GM23248 (cell line): ENCODE data around the gene MIS12. TPM values are rescaled to one million over a fixed set of nuclear protein-coding genes. Genes with fewer than 3 reads are reported as not detected.

Experiments
- DNase-seq: peaks from one replicate; pipeline ENCODE4 v3.0.0-alpha.2; 2015
- H2AFZ ChIP-seq: fragments of 200-600 bp; sonication (generic); 2 replicates; pipeline ENCODE4 v1.6.1; 2016; ENCODE audit warnings: antibody characterized with exemption
- H3F3A ChIP-seq: fragments of 200-600 bp; sonication (generic); 2 replicates; pipeline ENCODE4 v1.6.1; 2016; ENCODE audit warnings: mild to moderate bottlenecking, antibody characterized with exemption, mixed run types; ENCODE audit not compliant: insufficient read depth
- H3K27ac ChIP-seq: fragments of 200-600 bp; sonication (generic); 2 replicates; pipeline ENCODE4 v1.5.1; 2016; ENCODE audit warnings: mild to moderate bottlenecking
- H3K27me3 ChIP-seq: fragments of 200-600 bp; sonication (generic); replicated peaks from 2 replicates; pipeline ENCODE4 v1.6.1; 2016; ENCODE audit warnings: mild to moderate bottlenecking; ENCODE audit not compliant: insufficient read depth
- H3K36me3 ChIP-seq: fragments of 200-600 bp; sonication (generic); 2 replicates; pipeline ENCODE4 v1.6.1; 2016; ENCODE audit warnings: low read depth, mild to moderate bottlenecking
- H3K4me1 ChIP-seq: fragments of 200-600 bp; sonication (generic); 2 replicates; pipeline ENCODE4 v1.6.1; 2016; ENCODE audit warnings: mild to moderate bottlenecking; ENCODE audit not compliant: insufficient read depth
- H3K4me2 ChIP-seq: fragments of 200-600 bp; sonication (generic); one replicate; pipeline ENCODE4 v1.6.1; 2016; ENCODE audit warnings: mild to moderate bottlenecking; ENCODE audit not compliant: unreplicated experiment
- H3K4me3 ChIP-seq: fragments of 200-600 bp; sonication (generic); 2 replicates; pipeline ENCODE4 v1.5.1; 2016; ENCODE audit warnings: mild to moderate bottlenecking
- H3K79me2 ChIP-seq: fragments of 200-600 bp; sonication (generic); 2 replicates; pipeline ENCODE4 v1.6.1; 2016; ENCODE audit warnings: mild to moderate bottlenecking; ENCODE audit not compliant: insufficient read depth
- H3K9ac ChIP-seq: fragments of 200-600 bp; sonication (generic); 2 replicates; pipeline ENCODE4 v1.6.1; 2016; ENCODE audit warnings: mild to moderate bottlenecking
- H3K9me2 ChIP-seq: fragments of 200-600 bp; sonication (generic); 2 replicates; pipeline ENCODE4 v1.6.1; 2016; ENCODE audit warnings: mixed run types, mild to moderate bottlenecking, moderate library complexity; ENCODE audit not compliant: insufficient read depth
- H3K9me3 ChIP-seq: fragments of 200-600 bp; sonication (generic); one replicate; pipeline ENCODE4 v1.6.1; 2017; ENCODE audit warnings: low read depth
- H4K20me1 ChIP-seq: fragments of 200-600 bp; sonication (generic); 2 replicates; pipeline ENCODE4 v1.6.0; 2016; ENCODE audit not compliant: insufficient read depth
- EZH2 ChIP-seq: fragments of 200-600 bp; sonication (generic); IDR thresholded peaks from 2 replicates; pipeline ENCODE4 v1.6.1; 2018; ENCODE audit warnings: antibody characterized with exemption, mild to moderate bottlenecking; ENCODE audit not compliant: insufficient read depth, poor library complexity, severe bottlenecking
- EZH2phosphoT487 ChIP-seq: fragments of 200-600 bp; sonication (generic); IDR thresholded peaks from 2 replicates; pipeline ENCODE4 v1.6.1; 2018; ENCODE audit warnings: antibody characterized with exemption, moderate library complexity, mild to moderate bottlenecking, low read depth; ENCODE audit not compliant: insufficient read depth
- WGBS, 2 experiments: methylation state at CpG; one replicate each; pipeline ENCODE4 v1.1.6; 2015 to 2017; ENCODE audit warnings: low lambda C conversion rate in 2 of 2, low coverage in 1 of 2; ENCODE audit errors: missing lambda C conversion rate in 2 of 2; 5-methylcytosine and 5-hydroxymethylcytosine counted together
- in situ Hi-C: fragments of 300-500 bp; cut with MboI; formaldehyde crosslinking; loops from 2 replicates; pipeline ENCODE4 v1.15.0; 2020
- polyA plus RNA-seq: library from polyadenylated mRNA; unstranded; fragments of >200 nt; fragmentation: Nextera tagmentation; extraction: Ambion mirVana; gene quantifications from 2 replicates; pipeline ENCODE4 v1.2.1, GENCODE V29; 2016
- total RNA-seq: library from RNA; depleted of rRNA; stranded (reverse); fragments of >200 nt; shearing (Covaris generic); gene quantifications from 2 replicates; pipeline ENCODE4 v1.2.3, GENCODE V29; 2014

Gene MIS12
- total and polyA plus RNA-seq, 2 experiments from 2014 or later, result 12.9 to 13.4 TPM

DNA sequence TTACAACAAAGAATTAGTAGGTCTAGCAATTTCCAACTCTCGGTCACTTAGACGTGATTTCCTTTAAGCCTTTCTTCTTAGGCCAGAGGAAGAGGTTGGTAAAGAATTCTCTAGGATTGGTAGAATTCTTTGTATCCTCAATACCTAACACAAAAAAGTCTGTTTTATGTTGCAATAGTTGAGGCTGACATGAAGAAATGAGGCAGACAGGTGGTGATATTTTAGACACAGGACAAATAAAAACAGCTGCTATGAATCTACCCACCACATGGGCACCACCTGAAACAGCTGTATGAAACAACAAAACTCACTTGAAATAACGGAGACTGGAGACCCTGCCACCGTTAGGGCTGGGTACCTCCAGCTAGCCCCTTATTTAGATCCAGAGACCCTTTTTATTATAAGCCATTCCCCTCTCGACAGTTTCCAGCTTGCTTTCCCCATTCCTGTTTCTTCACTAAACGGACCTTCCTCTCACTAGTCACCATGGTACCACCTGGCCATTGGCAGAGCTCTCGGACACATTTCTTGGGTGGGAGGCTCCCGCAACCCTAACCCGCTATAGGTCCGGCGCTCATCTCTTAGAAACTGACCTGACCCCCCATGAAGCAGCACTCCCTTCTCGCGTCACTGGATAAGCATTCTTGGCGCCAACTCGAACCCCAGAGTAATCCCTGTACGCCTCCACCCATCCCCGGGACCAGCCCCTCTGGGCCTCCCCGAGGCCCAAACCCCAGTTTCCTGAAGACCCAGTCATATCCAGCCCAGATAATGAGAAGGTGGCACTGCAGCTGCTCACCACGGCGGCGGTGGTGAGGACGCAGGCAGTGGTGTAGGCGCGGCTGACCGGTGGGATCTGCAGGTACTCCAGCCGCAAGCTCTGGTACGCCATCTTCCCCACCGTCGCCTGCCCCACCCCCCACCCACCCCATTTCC, 828 bp upstream of the MIS12 start, which contains the start of gene DERL2:
Gene DERL2, minus strand, starts transcription at position 909 of the 936 bp plus-strand sequence. Its CDS starts 17 bp downstream, at position 892.
- peak; percentile 57 for DNase-seq
- Histone ChIP-seq H3K36me3 (peaks cover 47% of the 10 kb centered on the region), H3K4me3 (peak within 1 kb of the TSS; percentile 99), H3K27ac (peak within 1 kb of the TSS; percentile 98), H3F3A (peaks cover 10% of the 10 kb centered on the region; the same call in 1 of the 2 replicates), H3K27me3 (no peaks in the 10 kb centered on the region), H3K4me2 (peak within 1 kb of the TSS; percentile 97), H3K9ac (peak within 1 kb of the TSS; percentile 95), H3K9me2 (no peaks in the 10 kb centered on the region), H2AFZ (peak within 1 kb of the TSS; percentile 94), H3K9me3 (no peaks in the 10 kb centered on the region), H4K20me1 (no peaks in the 10 kb centered on the region), H3K79me2 (peaks cover 86% of the 10 kb centered on the region), H3K4me1 (peaks cover 11% of the 10 kb centered on the region; the same call in 1 of the 2 replicates)
- TF ChIP-seq EZH2phosphoT487, result no peak
- no peak for TF ChIP-seq EZH2
- in situ Hi-C loops, result no loop called here
- 6% methylated on average over 29 of the region's 29 CpGs for WGBS, 2 experiments

DNA sequence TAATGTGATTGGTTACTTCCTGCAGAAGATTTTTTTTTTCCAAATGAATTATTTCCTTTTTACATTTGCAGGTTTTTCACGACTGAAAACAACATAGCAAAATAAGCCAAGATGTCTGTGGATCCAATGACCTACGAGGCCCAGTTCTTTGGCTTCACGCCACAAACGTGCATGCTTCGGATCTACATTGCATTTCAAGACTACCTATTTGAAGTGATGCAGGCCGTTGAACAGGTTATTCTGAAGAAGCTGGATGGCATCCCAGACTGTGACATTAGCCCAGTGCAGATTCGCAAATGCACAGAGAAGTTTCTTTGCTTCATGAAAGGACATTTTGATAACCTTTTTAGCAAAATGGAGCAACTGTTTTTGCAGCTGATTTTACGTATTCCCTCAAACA, 2.4 kb downstream of the MIS12 start:
- DNase-seq, result no peak
- Histone ChIP-seq H4K20me1 (no peaks in the 10 kb centered on the region), H3K4me3 (no peak overlapping the region), H3K4me1 (peaks cover 11% of the 10 kb centered on the region; the same call in 1 of the 2 replicates), H3F3A (peaks cover 13% of the 10 kb centered on the region; the same call in 1 of the 2 replicates), H3K27me3 (no peaks in the 10 kb centered on the region), H3K27ac (no peak overlapping the region), H3K79me2 (peaks cover 54% of the 10 kb centered on the region), H3K36me3 (peaks cover 25% of the 10 kb centered on the region), H3K4me2 (no peak overlapping the region), H3K9me2 (no peaks in the 10 kb centered on the region), H3K9me3 (no peaks in the 10 kb centered on the region), H2AFZ (no peak overlapping the region), H3K9ac (no peak overlapping the region)
- WGBS, 2 experiments, result 76 to 86% methylated on average over 8 of the region's 8 CpGs
- in situ Hi-C loops, result no loop called here
- no peak for TF ChIP-seq EZH2
- no peak for TF ChIP-seq EZH2phosphoT487

DNA sequence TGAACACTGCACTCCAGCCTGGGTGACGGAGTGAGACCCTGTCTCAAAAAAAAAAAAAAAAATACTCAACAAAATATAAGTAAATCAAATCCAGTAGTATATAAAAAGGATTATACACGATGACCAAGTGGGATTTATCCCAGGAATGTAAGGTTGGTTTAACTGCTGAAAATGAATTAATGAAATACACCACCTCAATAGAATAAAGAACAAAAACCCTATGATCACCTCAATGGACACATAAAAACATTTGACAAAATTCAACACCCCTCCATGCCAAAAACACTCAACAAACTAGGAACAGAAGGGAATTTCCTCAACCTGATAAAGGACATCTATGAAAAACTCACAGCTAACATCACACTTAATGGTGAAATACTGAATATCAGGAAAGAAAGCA, 6.6 kb downstream of the MIS12 start:
- Histone ChIP-seq H3F3A (0 out of 2 replicates have a peak, but pooled peaks cover 3% of the 10 kb centered on the region), H3K9ac (no peak overlapping the region), H3K27me3 (no peaks in the 10 kb centered on the region), H3K4me3 (no peak overlapping the region), H3K79me2 (peaks cover 22% of the 10 kb centered on the region), H3K27ac (no peak overlapping the region), H3K4me1 (no peaks in the 10 kb centered on the region), H3K9me3 (no peaks in the 10 kb centered on the region), H4K20me1 (no peaks in the 10 kb centered on the region), H2AFZ (no peak overlapping the region), H3K9me2 (no peaks in the 10 kb centered on the region), H3K36me3 (peaks cover 21% of the 10 kb centered on the region), H3K4me2 (no peak overlapping the region)
- no peak for TF ChIP-seq EZH2
- TF ChIP-seq EZH2phosphoT487, result no peak
- in situ Hi-C loops, result no loop called here
- DNase-seq, result no peak
- WGBS, 2 experiments, result 72 to 88% methylated on average over 2 of the region's 2 CpGs

DNA sequence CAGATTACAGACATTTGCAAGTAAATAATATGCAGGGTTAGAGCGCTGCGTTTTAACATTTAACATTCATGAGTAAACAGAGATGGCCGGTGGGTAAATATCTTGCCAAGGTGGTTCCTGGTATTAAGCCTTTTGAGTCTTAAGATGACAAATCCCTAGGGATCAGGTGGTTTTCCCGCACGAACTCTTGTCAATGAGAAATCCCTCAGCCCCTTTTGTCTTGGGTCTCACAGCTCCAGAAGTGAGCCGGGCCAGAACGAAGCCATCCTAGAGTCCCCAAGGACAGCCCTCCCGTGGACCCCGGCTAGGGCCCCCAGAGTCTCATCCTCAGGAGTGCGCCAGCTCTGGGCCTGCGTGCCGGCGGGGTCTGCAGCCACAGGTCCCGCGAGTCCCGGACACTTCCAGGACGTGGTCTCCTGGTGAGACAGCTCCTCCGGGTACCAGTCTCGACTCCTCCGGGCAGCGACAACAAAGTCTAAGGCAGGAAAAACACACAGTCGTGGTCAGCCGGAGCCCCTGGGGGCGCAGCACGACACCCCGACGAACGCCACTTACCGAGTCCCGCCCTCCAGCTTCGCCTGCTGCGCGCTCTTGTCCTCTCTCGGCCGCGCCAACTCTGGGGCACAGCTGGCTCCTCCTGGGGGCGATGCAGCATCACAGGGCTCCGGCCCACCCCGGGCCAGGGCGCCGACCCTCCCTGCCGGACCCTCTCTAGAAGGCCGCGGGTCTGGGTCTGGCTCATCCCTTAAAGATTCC, 13.3 kb downstream of the MIS12 start:
- peak overlapping the region; percentile 75 for H3K9ac ChIP-seq
- no peaks in the 10 kb centered on the region for H3K4me1 ChIP-seq
- TF ChIP-seq EZH2phosphoT487 (no peak), EZH2 (no peak)
- WGBS, 2 experiments, result 23 to 27% methylated on average over 41 to 43 of the region's 44 CpGs
- H2AFZ ChIP-seq, result peak overlapping the region; percentile 66
- no peak overlapping the region for H3K27ac ChIP-seq
- H3K4me2 ChIP-seq, result peak overlapping the region; percentile 85
- H3K9me2 ChIP-seq, result no peaks in the 10 kb centered on the region
- peak; percentile 39 for DNase-seq
- H3K36me3 ChIP-seq, result no peaks in the 10 kb centered on the region
- H3K4me3 ChIP-seq, result peak overlapping the region; percentile 78
- H4K20me1 ChIP-seq, result no peaks in the 10 kb centered on the region
- H3K9me3 ChIP-seq, result no peaks in the 10 kb centered on the region
- peaks cover 6% of the 10 kb centered on the region; the same call in 1 of the 2 replicates for H3F3A ChIP-seq
- in situ Hi-C loops, result no loop called here
- H3K27me3 ChIP-seq, result no peaks in the 10 kb centered on the region
- no peaks in the 10 kb centered on the region for H3K79me2 ChIP-seq
